GM19468 (cell line): ENCODE measurements around the gene OR13C4.
"Not testable (repeated sequence)": the region's sequence is repeated elsewhere in the genome, so short reads cannot be mapped to it uniquely, and the experiment has no call there.

Experiments
- ATAC-seq: cut with Tn5 transposase; IDR thresholded peaks from one replicate; pipeline ENCODE4 v1.9.1; 2021; ENCODE audit warnings: mild to moderate bottlenecking, moderate library complexity, moderate number of reproducible peaks; ENCODE audit not compliant: unreplicated experiment; ENCODE audit errors: extremely low read depth

OR13C4 gene

DNA sequence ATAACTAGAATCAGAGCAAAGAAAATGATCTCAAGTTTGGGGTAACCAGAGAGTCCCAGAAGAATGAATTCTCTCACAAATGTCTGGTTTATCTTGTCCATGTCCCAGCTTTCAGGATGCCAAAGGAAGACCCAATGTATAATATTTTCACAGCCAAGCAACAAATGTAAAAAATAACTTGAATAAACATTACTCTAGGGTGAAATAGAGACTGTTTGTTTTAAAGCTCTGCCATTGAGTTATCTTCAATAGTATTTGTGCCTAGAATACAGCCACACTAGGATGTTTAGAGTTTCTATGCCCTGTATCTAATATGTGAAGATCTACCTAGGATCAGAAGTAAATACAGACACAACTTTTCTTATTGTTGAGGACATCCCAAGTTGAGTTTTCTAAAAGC lies at the start of gene OR13C4:
Gene OR13C4 (minus strand): TSS at position 101 of the 400 bp plus-strand sequence. CDS start 0 bp downstream, at position 101.
- no peak for ATAC-seq

DNA sequence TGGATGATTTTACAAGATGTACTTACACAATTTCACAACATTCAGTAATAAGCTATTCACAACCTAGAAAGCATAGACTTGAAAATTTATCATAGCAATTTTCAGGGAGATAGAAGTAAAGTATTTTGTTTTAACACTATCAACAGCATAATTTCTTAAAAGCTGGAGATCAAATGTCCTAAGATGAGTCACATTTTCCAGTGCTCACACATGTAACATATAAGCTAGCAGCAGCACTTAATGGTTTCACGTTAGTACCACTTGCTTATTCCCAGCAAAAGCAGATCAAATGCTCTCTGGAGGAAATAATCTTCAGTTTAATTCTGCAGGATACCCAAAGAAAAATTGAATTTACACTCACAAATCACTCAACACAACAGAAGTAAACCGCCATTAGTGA lies 48.4 kb upstream of the OR13C4 start:
- ATAC-seq = no peak

DNA sequence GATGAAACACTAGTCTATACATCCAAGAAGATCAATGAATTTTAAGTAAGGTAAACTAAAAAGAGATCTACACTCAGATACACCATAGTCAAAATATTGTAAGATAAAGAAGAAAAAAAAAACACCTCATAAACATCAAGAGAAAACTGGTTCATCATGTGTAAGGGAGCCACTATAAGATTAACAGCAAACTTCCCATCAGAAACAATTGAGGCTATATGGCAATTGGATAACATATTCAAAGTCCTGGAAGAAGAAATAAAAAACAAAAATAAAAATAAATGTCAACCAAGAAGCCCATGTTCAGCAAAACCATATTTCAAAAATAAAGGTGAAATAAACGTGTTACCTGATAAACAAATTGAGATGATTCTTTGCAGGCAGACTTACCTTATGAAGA lies 45.6 kb upstream of the OR13C4 start:
- ATAC-seq = no peak

DNA sequence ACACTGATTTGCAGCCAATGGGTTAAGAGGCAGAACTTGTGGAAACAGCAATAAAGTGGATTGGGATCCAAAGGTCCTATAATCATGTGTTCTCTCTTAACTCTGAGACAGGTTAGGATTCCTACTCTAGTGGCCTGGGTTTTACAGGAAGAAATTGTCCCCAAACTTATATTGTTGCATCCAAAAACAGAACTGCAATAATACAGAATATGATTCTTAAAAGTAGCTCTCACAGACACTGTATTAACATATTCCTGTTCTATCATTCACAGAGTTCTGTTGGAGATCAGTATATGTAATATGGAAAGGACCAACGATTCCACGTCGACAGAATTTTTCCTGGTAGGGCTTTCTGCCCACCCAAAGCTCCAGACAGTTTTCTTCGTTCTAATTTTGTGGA lies 41.9 kb upstream of the OR13C4 start, which contains the start of gene OR13C8:
Gene OR13C8 (plus strand): TSS at position 301 of the 400 bp plus-strand sequence. CDS start 0 bp downstream, at position 301.
- no peak for ATAC-seq

DNA sequence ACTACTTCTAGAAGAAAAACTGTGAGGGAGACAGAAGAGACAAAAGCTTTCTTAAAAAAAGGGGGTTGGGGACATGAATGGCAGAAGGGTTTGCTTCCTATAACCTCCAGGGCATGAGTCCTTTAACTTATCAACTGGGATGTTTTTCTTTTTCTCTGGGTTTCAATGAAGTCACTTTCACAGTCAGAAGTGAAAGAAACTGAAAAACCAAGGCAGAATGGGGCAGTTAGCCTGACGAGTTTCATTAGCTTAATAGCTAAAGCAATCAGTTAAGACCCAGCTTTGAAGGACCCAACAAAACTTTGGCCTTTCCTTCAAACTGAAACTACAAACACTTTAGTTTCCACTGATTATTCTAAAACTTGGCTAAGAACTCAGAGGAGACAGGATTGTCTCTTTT lies 37.3 kb upstream of the OR13C4 start:
- ATAC-seq = no peak

DNA sequence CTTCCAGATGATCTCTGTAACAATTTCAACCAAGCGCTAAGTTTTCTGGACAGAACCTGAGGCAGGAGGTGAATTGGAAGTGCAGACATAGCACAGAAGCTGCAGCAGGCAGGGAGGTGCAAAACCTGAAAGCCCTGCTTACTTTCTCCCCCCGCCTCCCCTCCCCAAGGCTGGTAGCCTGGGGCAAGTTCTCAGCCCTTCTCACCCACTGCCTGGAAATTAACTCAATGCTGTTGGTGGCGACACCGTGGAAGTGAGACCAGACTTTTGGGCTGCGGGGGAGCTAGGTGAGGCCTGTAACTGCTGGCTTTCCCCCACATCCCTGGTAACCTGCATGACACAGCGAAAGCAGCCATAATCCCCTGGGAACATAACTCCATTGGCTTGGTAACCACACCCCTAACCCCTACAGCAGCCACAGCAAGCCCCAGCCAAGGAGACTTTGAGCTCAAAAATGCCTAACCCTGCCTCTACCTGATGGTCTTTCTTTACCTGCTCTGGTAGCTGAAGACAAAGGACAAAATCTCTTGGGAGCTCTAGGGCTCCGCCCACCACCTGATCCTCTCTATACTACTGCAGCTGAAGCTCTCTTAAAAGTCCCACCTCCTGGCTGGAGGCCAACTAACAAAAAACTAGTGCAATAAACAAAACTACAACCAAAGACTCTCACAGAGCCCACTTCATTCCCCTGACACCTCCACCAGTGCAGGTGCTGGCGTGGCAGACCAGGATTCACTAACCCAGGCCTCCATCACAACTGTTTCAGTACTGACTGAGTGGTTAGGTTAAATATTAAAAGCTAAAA lies 30.0 kb upstream of the OR13C4 start:
- no peak for ATAC-seq

DNA sequence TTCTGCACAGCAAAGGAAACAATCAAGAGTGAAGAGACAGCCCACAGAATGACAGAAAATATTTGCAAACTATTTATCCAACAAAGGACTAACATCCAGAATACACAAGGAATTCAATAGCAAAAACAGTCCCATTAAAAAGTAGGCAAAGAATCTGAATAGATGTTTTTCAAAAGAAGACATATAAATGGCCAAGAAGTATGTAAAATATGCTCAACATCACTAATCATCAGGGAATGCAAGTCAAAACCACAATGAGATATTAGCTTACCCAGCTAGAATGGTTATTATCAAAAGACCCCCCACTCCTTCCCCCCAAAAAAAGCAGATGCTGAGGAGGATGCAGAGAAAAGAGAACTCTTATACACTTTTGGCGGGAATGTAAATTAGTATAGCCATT lies 28.5 kb upstream of the OR13C4 start:
- no peak for ATAC-seq

DNA sequence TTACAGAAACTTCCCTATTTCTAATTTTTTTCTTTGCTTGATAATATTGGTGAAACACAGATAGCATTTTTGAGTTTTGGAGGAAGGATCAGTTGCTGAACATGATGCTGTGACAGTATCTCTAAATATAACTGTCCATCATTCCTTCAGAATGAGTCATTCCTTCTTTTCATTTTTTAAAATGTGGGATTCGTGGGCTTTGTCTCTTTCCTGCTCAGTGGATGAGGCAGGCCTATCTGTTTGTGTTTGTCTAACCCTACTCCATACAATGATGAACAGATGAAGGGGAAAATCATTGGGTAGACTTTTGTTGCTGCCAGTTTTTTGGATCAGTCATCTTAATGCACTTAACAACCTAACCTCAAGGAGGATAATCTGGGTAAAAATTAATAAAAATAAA lies 26.3 kb upstream of the OR13C4 start:
- ATAC-seq = no peak

DNA sequence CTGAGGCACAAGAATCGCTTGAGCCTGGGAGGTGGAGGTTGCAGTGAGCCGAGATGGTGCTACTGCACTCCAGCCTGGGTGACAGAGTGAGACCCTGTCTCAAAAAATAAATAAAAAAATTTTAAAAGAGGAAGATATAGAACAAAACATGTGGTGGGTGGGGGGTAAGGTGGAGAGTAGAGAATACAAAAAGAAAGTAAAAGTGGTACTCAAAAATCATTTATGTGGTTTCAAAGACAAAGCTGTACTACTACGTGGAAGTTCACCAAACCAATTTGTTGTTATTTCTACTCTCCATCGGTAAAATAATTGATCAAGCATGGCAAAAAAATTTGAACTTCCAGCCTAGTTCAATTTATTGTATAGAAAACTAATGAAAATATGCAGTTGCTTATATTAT lies 17.6 kb upstream of the OR13C4 start:
- no peak for ATAC-seq

DNA sequence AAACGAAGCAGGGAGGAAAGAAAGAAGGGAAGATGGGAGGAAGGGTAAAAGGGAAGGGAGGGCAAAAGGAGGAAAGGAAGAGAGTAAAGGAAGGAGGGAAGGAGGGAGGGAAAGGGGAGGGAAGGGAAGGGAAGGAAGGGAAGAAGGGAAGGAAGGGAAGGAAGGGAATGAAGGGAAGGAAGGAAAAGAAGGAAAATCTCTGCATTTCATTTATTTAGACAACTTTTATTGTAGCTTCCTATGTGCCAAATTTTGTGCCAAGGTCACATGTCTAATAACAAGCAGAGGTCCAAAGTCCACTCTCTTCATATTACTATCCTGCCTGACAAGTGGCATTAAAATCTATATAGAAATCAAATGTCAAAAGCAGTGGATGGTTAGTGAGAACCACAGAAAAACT lies 12.3 kb upstream of the OR13C4 start:
- no peak for ATAC-seq

DNA sequence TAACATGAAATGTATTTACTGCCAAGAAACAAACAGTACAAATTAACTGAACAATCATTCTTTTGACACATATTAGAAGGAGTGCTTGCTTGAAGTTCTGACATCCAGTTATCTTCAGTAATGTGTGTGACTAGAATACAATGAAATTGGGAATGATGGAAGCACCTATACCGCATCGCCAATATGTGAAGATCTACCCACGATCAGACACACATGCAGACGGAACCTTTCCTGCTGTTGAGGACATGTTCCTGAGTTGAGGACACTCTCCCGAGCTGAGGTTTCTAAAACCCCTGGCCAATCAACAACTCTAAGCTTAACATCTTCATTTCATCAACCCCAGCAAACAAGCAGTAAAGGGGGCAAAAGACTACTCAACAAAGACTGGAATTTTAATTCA lies 9.7 kb upstream of the OR13C4 start, which contains the start of gene OR13C3:
Gene OR13C3 (minus strand): TSS at position 101 of the 400 bp plus-strand sequence. CDS start 133 bp downstream, outside the sequence.
- no peak for ATAC-seq

DNA sequence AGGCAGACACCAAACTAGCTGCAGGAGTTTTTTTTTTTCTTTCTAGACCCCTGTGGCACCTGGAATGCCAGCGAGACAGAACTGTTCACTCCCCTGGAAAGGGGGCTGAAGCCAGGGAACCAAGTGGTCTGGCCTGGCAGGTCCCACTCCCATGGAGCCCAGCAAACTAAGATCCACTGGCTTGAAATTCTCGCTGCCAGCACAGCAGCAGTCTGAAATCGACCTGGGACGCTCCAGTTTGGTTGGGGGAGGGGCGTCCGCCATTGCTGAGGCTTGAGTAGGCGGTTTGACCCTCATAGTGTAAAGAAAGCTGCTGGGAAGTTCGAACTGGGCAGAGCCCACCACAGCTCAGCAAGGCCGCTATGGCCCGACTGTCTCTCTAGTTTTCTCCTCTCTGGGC lies 6.8 kb downstream of the OR13C4 start:
- not testable (repeated sequence) for ATAC-seq

DNA sequence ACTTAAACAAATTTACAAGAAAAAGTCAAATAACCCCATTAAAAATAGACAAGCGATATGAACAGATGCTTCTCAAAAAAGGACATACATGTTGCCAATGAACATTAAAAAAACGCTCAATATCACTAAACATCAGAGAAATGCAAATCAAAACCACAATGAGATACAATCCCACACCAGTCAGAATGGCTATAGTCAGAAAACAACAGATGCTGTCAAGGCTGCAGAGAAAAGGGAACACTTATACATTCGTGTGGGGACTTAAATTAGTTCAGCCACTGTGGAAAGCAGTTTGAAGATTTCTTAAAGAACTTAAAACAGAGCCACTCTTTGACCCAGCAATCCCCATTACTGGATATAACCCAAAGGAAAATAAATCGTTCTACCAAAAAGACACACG lies 12.1 kb downstream of the OR13C4 start:
- no peak for ATAC-seq

DNA sequence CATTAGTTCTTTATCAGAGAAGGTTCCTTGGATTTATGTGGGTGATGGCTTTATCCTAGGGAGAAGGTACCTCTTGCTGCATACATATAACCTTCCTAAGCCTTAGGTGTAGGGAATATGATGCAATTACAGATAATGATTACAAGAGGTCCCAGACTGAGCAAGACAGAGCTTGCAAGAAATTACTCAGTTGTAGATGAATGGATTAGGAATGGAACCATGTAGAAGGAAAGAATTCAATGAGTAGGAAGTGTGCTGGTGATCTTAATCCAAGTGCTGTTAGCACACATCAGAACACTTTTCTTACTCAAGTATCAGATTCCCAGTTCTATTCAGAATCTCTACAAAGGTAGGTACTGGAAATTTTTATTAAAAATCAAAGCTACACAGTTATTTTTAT lies 20.4 kb downstream of the OR13C4 start:
- no peak for ATAC-seq

DNA sequence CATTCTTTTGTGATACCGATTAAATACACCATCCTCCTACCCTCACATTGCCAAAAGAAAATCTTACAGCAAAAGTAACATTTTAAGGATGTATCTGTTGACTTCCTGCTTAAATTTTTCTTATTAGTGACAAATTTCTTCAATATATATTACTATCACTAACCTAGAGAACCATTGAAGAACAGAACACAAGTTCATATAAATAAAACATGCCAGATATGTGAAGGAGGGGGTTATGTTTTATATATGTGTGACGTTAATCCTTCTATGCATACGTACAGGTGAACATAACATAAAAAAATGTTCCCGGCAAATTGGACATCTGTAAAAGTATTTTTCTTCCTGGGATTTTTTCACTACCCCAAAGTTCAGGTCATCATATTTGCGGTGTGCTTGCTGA lies 23.0 kb downstream of the OR13C4 start, which contains the start of gene OR13F1:
Gene OR13F1 (plus strand): TSS at position 301 of the 400 bp plus-strand sequence. CDS start 0 bp downstream, at position 301.
- ATAC-seq = no peak

DNA sequence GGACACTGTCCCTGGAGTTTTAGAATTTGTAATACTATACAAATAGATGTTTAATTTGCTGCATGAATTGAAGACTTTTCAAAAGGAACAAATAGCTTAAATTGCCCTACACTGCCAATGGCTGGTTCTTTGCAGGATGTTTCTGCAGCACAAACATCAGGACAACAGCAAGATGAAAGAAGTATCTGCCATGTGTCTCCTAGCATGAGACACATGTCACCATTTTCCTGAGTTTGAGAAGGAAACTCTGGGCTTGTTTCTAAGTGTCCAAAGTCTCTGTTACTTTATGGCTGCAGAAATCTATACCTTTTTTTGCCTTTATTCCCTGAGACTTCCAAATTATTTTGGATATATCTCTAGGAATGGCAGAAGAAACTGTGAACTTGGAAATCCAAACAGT lies 23.6 kb downstream of the OR13C4 start:
- no peak for ATAC-seq

DNA sequence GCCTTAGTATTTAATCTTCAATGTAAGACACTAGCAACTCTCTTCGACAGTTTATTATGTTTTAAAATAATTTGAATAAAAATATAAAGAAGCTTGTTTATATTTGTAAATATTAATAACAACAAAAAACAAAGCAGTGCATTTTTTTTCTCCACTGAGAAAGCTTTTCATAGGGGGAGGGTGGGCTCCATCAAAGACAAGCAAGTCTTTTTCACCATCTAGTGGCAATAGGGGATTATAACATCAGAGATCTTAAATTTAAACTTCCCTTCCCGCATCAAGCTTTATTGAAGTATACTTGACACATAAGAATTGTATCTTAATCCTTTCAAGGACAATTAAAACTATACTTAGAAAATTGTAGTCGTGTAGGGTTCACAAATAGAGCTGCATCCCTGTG lies 32.2 kb downstream of the OR13C4 start:
- no peak for ATAC-seq

DNA sequence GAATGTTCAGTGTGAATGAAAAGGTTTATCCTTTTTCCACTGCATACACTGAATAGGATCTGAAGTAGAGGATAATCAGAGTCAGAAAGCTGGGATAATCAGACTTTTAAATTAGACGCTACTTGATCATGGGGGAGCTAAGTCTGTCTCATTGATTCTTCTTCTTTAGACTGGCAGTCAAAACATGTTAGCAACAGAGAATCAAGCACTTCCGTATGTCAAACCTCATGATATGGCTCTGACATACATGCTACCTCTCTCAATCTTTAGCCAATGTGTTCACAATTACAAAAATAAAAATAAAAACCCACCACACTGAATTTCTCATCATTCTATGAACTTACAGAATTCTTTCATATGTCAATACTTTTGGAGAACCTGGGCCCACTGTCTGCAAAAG lies 42.0 kb downstream of the OR13C4 start:
- no peak for ATAC-seq

DNA sequence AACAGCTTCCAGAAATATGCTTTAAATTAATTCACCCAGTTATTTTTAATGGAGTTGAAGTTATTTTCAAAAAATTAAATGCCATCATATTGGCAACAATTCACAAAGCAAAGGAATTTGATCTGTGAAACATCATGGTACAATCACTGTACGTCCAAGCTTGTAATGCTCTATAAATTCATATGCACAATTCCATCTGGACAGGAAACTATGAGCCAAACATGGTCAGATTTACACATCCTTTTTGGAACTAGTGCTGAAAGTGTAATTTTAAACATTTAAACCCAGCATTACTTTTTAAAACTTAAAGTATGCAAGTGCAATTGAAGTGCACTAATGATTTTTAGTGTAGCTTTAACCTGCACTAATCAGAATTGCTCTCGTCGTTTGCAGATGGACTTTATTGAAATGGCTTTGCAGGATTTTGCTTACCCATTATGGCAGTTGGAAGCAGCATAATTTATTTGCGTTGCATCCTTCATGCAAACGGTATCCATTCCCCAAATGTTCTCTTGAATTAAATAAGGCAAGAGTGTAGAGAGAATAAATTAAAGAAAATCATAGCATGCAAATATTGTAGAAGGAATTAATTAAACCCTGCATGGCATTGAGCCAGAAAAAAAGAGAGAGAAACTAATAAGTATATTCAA lies 44.0 kb downstream of the OR13C4 start:
- no peak for ATAC-seq
